Vagina (tissue), 2 donors: Measurements from ENCODE around the gene LINGO1.

Experiments
- POLR2A ChIP-seq, 2 donors: fragments of 450-650 bp; IDR thresholded peaks; one replicate each; pipeline ENCODE4 v1.6.1; 2017; ENCODE audit warnings: antibody characterized with exemption in 2 of 2, mild to moderate bottlenecking in 2 of 2, moderate library complexity in 2 of 2
- POLR2AphosphoS5 ChIP-seq, 2 donors: sonication (generic); formaldehyde crosslinking; IDR thresholded peaks; one replicate each; pipeline ENCODE4 v1.9.0; 2017; ENCODE audit warnings: antibody characterized with exemption in 2 of 2, mild to moderate bottlenecking in 2 of 2, low read depth in 1 of 2; ENCODE audit not compliant: insufficient read depth in 1 of 2
- TF ChIP-seq, protein P1 (sequence below), 3 experiments: fragments of 450-650 bp in 2 of 3; fragments of 200-600 bp in 1 of 3; sonication (generic) in 1 of 3; IDR thresholded peaks; one replicate each; pipeline ENCODE4 v1.5.1; 2017 to 2019; ENCODE audit warnings: antibody characterized with exemption in 3 of 3, mild to moderate bottlenecking in 2 of 3, moderate library complexity in 2 of 3

DNA sequence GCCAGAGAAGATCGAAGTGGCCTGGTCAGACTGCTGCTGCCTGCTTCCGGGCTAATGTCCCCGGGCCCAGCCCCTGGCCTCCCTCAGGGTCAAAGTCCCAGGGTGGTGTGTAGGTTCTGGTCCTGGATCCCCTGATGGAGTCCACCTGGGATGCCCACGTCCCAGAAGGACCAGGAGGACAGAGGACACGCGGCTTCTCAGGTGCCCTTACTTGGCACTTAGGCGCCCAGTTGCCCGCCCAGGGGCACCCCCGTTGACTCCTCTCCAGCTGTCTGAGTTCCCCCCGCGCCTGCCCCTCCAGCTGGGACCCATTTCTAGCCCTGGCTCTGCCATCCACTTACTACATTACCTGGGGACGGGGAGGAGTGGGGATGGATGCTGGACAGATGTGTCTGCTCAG, 44.6 kb downstream of the LINGO1 start:
- TF ChIP-seq POLR2A (IDR thresholded peaks at IDR 0.05) (no peak), POLR2AphosphoS5 (IDR thresholded peaks at IDR 0.05; ENCODE audit: insufficient read depth in 1 of 2, low read depth in 1 of 2) (no peak)
- TF ChIP-seq, protein P1, sequence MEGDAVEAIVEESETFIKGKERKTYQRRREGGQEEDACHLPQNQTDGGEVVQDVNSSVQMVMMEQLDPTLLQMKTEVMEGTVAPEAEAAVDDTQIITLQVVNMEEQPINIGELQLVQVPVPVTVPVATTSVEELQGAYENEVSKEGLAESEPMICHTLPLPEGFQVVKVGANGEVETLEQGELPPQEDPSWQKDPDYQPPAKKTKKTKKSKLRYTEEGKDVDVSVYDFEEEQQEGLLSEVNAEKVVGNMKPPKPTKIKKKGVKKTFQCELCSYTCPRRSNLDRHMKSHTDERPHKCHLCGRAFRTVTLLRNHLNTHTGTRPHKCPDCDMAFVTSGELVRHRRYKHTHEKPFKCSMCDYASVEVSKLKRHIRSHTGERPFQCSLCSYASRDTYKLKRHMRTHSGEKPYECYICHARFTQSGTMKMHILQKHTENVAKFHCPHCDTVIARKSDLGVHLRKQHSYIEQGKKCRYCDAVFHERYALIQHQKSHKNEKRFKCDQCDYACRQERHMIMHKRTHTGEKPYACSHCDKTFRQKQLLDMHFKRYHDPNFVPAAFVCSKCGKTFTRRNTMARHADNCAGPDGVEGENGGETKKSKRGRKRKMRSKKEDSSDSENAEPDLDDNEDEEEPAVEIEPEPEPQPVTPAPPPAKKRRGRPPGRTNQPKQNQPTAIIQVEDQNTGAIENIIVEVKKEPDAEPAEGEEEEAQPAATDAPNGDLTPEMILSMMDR (IDR thresholded peaks at IDR 0.05) = no peak
